Activated naive CD4-positive, alpha-beta T cell treated with anti-CD3 and anti-CD28 coated beads, Interleukin-2, amount 50 U/mL, for 24 hours (primary cell): ENCODE data around the gene KPNA2.
"Not testable (repeated sequence)": the region's sequence is repeated elsewhere in the genome, so short reads cannot be mapped to it uniquely, and the experiment has no call there.

ENCODE experiments used
- H3K27ac Mint-ChIP-seq: one replicate; pipeline ENCODE4 v1.8.0; 2021; ENCODE audit warnings: mild to moderate bottlenecking, mixed read lengths
- H3K27me3 Mint-ChIP-seq: one replicate; pipeline ENCODE4 v1.8.0; 2021; ENCODE audit warnings: mixed read lengths
- H3K36me3 Mint-ChIP-seq: one replicate; pipeline ENCODE4 v1.8.0; 2021; ENCODE audit warnings: mixed read lengths
- H3K4me1 Mint-ChIP-seq: one replicate; pipeline ENCODE4 v1.8.0; 2021; ENCODE audit warnings: mixed read lengths
- H3K4me3 Mint-ChIP-seq: one replicate; pipeline ENCODE4 v1.8.0; 2021; ENCODE audit warnings: mild to moderate bottlenecking, mixed read lengths
- H3K9me3 Mint-ChIP-seq: one replicate; pipeline ENCODE4 v1.8.0; 2021; ENCODE audit warnings: mixed read lengths

The KPNA2 gene

DNA sequence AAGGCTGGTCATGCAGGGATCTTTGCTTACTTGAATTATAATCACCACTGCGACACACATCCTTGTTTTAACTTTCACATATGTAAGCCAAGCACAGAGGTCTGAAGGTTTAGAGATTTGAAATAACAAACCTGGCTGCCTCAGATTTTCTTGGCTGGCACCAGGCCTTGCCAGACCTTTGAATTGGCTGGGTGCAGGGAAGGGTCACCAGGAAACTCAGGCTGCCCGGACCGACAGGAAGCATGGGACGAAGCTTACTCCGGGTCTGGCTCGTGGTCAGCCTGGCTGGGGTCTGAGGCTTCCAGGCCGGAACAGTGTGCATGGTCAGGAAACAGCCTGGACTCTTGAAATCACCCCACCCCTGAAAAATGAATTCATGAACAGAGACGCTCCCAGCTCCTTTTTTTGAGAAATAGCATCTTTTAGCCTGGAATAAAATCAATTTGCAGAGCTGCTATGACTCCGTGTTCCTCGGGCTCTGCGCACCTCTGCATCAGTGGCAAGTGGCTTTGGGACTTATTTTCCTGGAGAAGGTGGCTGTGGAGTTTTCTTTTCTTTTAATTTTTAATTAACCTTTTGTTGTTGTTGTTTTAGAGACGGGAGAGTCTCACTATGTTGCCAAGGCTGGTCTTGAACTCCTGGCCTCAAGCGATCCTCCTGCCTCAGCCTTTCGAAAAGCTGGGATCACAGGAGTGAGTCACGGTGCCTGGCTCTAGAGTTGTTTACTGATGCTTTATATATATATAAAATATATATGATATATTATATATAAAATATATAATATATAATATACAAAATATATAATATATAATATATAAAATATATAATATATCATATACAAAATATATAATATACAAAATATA, 35.3 kb downstream of the KPNA2 start:
- H3K4me1 Mint-ChIP-seq, H3K27ac Mint-ChIP-seq, H3K4me3 Mint-ChIP-seq, H3K27me3 Mint-ChIP-seq, H3K9me3 Mint-ChIP-seq, H3K36me3 Mint-ChIP-seq: not testable (repeated sequence)

- no peaks in the 10 kb centered on the region for H3K4me1 Mint-ChIP-seq
- no peaks in the 10 kb centered on the region for H3K27me3 Mint-ChIP-seq
- no peaks in the 10 kb centered on the region for H3K36me3 Mint-ChIP-seq
- no peaks in the 10 kb centered on the region for H3K9me3 Mint-ChIP-seq
- H3K27ac Mint-ChIP-seq: peak overlapping the region; percentile 23
- H3K4me3 Mint-ChIP-seq: no peak overlapping the region
Observed at GRCh38 chr17:68074279-68074678, 38.7 kb downstream of the KPNA2 start.

GRCh38 chr17:68075953-68076607, 40.5 kb downstream of the KPNA2 start:
- not testable (repeated sequence) for H3K27me3 Mint-ChIP-seq, H3K9me3 Mint-ChIP-seq, H3K27ac Mint-ChIP-seq, H3K36me3 Mint-ChIP-seq, H3K4me1 Mint-ChIP-seq, H3K4me3 Mint-ChIP-seq

- not testable (repeated sequence) for H3K4me3 Mint-ChIP-seq, H3K27me3 Mint-ChIP-seq, H3K4me1 Mint-ChIP-seq, H3K27ac Mint-ChIP-seq, H3K9me3 Mint-ChIP-seq, H3K36me3 Mint-ChIP-seq
Observed at GRCh38 chr17:68077498-68077897, 42.0 kb downstream of the KPNA2 start.

DNA sequence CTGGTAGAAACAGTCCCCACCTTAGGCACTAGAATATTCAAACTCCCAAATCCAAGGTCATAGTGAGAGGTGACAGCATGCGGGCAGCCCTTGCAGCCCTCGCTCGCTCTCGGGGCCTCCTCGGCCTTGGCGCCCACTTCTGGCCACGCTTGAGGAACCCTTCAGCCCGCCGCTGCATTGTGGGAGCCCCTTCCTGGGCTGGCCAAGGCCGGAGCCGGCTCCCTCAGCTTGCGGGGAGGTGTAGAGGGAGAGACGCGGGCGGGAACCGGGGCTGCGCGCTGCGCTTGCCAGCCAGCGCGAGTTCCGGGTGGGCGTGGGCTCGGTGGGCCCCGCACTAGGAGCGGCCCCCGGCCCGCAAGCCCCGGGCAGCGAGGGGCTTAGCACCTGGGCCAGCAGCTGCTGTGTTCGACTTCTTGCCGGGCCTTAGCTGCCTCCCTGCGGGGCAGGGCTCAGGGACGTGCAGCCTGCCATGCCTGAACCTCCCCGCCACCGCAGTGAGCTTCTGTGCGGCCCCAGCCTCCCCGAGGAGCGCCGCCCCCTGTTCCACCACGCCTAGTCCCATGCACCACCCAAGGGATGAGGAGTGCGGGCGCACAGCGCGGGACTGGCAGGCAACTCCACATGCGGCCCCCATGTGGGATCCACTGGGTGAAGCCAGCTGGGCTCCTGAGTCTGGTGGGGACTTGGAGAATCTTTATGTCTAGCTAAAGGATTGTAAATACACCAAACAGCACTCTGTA, 45.0 kb downstream of the KPNA2 start:
- Mint-ChIP-seq H3K4me1 (peaks cover 10% of the 10 kb centered on the region), H3K36me3 (no peaks in the 10 kb centered on the region), H3K4me3 (no peak overlapping the region), H3K9me3 (no peaks in the 10 kb centered on the region), H3K27ac (no peak overlapping the region), H3K27me3 (no peaks in the 10 kb centered on the region)

DNA sequence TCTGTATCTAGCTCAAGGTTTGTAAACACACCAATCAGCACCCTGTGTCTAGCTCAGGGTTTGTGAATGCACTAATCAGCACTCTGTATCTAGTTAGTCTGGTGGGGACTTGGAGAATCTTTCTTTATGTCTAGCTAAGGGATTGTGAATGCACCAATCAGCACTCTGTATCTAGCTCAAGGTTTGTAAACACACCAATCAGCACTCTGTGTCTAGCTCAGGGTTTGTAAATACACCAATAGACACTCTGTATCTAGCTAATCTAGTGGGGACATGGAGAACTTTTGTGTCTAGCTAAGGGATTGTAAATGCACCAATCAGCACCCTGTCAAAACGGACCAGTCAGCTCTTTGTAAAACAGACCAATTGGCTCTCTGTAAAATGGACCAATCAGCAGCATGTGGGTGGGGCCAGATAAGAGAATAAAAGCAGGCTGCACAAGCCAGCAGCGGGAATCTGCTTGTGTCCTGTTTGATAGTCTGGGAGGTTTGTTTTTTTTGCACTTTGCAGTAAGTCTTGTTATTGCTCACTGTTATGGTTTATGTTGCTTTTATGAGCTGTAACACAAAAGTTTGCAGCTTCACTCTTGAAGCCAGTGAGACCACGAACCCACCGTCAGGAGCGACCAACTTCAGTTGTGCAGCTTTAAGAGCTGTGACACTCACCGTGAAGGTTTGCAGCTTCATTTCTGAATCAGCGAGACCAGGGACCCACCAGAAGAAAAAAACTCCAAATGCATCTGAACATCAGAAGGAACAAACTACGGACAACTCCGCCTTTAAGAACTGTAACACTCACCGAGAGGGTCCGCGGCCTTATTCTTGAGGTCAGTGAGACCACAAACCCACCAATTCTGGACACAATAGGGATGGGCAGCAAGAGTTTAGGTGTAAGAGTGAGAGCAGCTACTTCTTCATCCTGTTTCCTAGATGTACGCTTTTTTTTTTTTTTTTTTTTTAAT, 46.0 kb downstream of the KPNA2 start:
- not testable (repeated sequence) for H3K9me3 Mint-ChIP-seq, H3K27ac Mint-ChIP-seq, H3K27me3 Mint-ChIP-seq, H3K4me3 Mint-ChIP-seq, H3K36me3 Mint-ChIP-seq
- peaks cover 20% of the 10 kb centered on the region for H3K4me1 Mint-ChIP-seq

DNA sequence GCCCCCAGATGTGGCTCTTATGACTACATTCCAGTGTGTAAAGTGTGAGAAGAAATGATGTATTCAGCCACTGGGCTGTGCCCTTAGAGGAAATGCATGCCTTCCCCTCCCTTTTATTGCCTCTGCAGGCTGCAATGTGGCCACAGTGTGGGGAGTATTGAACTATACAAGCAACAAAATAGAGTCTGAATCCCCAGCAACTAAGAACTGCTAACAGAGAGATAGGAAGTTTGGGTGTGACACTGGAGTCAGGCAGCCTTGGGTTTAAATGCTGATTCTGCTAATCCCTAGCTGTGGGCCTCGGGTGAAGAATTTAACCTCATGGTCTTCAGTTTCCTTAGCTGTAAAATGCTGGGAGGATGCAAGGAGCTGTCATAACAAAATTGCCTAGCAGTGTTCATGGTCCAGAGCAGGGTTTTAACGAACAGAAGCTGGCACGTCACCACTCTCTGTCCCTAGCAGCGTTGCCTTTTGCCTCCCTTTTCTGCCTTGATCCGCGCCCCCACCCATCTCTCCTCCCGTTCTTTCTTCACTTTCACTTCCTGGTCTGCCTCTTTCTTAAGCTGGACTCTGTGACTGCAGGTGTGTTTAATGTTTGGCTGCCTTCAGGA, 50.3 kb downstream of the KPNA2 start:
- H3K4me3 Mint-ChIP-seq: peak overlapping the region; percentile 80
- H3K27me3 Mint-ChIP-seq: no peaks in the 10 kb centered on the region
- H3K4me1 Mint-ChIP-seq: peaks cover 46% of the 10 kb centered on the region
- peak overlapping the region; percentile 68 for H3K27ac Mint-ChIP-seq
- H3K36me3 Mint-ChIP-seq: no peaks in the 10 kb centered on the region
- no peaks in the 10 kb centered on the region for H3K9me3 Mint-ChIP-seq

DNA sequence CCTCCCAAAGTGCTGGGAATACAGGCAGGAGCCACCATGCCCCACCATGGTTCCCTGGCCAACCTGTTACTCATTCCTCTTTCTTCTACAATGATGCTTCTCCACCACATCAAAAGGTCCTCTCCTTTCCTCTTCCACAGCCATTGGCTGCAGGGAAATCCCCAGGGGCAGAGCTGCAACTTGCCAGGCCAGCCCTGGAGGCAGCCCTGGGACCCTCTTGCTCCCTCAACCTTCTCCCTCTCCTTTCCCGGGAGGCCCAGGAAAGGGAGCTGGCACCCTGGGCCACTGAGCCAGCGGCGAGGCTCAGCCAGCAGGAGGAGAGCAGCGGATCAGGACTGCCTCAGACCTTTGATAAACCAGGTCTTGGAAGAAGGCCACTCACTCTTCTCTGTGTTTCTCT, 51.1 kb downstream of the KPNA2 start:
- H3K27me3 Mint-ChIP-seq, H3K9me3 Mint-ChIP-seq, H3K36me3 Mint-ChIP-seq, H3K27ac Mint-ChIP-seq: not testable (repeated sequence)
- peak overlapping the region; percentile 80 for H3K4me3 Mint-ChIP-seq
- peaks cover 48% of the 10 kb centered on the region for H3K4me1 Mint-ChIP-seq

- Mint-ChIP-seq H3K4me1 (peaks cover 47% of the 10 kb centered on the region), H3K4me3 (peak overlapping the region; percentile 80)
- H3K27me3 Mint-ChIP-seq, H3K36me3 Mint-ChIP-seq, H3K9me3 Mint-ChIP-seq, H3K27ac Mint-ChIP-seq: not testable (repeated sequence)
Observed at GRCh38 chr17:68087131-68087623, 51.6 kb downstream of the KPNA2 start.

- Mint-ChIP-seq H3K27ac (no peak overlapping the region), H3K4me1 (peaks cover 47% of the 10 kb centered on the region), H3K27me3 (no peaks in the 10 kb centered on the region), H3K9me3 (no peaks in the 10 kb centered on the region), H3K4me3 (peak overlapping the region; percentile 80), H3K36me3 (no peaks in the 10 kb centered on the region)
Observed at GRCh38 chr17:68087851-68088250, 52.3 kb downstream of the KPNA2 start.

GRCh38 chr17:68089881-68090280, 54.3 kb downstream of the KPNA2 start:
- Mint-ChIP-seq H3K4me1 (peaks cover 47% of the 10 kb centered on the region), H3K4me3 (no peak overlapping the region), H3K27ac (no peak overlapping the region), H3K27me3 (no peaks in the 10 kb centered on the region), H3K9me3 (no peaks in the 10 kb centered on the region), H3K36me3 (no peaks in the 10 kb centered on the region)

DNA sequence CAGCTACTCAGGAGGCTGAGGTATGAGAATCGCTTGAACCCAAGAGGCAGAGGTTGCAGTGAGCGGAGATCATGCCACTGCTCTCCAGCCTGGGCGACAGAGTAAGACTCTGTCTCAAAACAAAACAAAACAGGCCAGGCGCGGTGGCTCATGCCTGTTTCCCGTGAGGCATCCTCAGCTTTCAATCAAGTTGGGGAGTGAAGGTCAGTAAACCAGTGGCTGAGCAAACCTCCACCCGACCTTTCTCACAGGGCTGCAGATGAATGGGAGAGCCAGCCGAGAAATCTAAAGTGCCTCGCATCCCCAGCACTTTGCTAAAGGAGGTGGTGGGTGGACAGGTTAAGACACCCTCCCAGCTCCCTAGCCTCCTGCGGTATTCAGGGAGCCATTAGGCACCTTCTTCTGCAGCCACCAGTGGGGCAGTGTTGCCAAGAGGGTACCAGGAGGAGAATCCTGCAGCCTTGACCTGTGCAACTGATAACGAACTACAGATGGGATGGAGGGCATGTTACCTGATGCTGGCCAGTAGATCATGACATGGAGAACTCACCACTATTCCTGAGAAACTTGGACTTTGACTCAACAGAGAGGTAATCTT, 59.0 kb downstream of the KPNA2 start:
- Mint-ChIP-seq H3K4me1 (peaks cover 9% of the 10 kb centered on the region), H3K4me3 (no peak overlapping the region), H3K36me3 (no peaks in the 10 kb centered on the region), H3K9me3 (no peaks in the 10 kb centered on the region), H3K27me3 (no peaks in the 10 kb centered on the region), H3K27ac (no peak overlapping the region)

- no peak overlapping the region for H3K4me3 Mint-ChIP-seq
- peaks cover 4% of the 10 kb centered on the region for H3K4me1 Mint-ChIP-seq
- H3K36me3 Mint-ChIP-seq: no peaks in the 10 kb centered on the region
- no peak overlapping the region for H3K27ac Mint-ChIP-seq
- no peaks in the 10 kb centered on the region for H3K9me3 Mint-ChIP-seq
- no peaks in the 10 kb centered on the region for H3K27me3 Mint-ChIP-seq
Observed at GRCh38 chr17:68095205-68095811, 59.8 kb downstream of the KPNA2 start.

- H3K27ac Mint-ChIP-seq: peak overlapping the region; percentile 30
- no peaks in the 10 kb centered on the region for H3K9me3 Mint-ChIP-seq
- no peaks in the 10 kb centered on the region for H3K27me3 Mint-ChIP-seq
- no peaks in the 10 kb centered on the region for H3K36me3 Mint-ChIP-seq
- H3K4me1 Mint-ChIP-seq: peaks cover 4% of the 10 kb centered on the region
- H3K4me3 Mint-ChIP-seq: no peak overlapping the region
Observed at GRCh38 chr17:68096111-68096510, 60.6 kb downstream of the KPNA2 start.
